K562 (cell line): Measurements from ENCODE around the gene FKBP2. TPM values are rescaled to one million over a fixed set of nuclear protein-coding genes. Genes with fewer than 3 reads are reported as not detected.
A peak's percentile ranks its signal among the peaks of the same experiment; 100 is the strongest.

Source experiments
- ADNP ChIP-seq: fragments of 200-800 bp; sonication (Bioruptor generic); IDR thresholded peaks from 2 replicates; pipeline ENCODE4 v1.6.1; 2016; ENCODE audit warnings: missing genetic modification characterization, missing compliant biosample characterization
- AFF1 ChIP-seq, 2 experiments: fragments of 450-650 bp; IDR thresholded peaks; 2 replicates each; pipeline ENCODE4 v1.6.1; 2018; ENCODE audit warnings: mild to moderate bottlenecking in 2 of 2, low read depth in 1 of 2; ENCODE audit not compliant: partially characterized antibody in 2 of 2
- ATF3 ChIP-seq, 2 experiments: fragments of 450-650 bp in 1 of 2; sonication (generic) in 1 of 2; formaldehyde crosslinking in 1 of 2; IDR thresholded peaks in 1 of 2; conservative IDR thresholded peaks in 1 of 2; 2 replicates each; pipeline versions ENCODE4 v1.6.1 to v1.8.1; 2016 to 2023; ENCODE audit warnings: mild to moderate bottlenecking in 2 of 2, moderate library complexity in 2 of 2, inconsistent platforms in 1 of 2, missing genetic modification reagents in 1 of 2
- CBFA2T2 ChIP-seq: fragments of 450-650 bp; conservative IDR thresholded peaks from 2 replicates; pipeline ENCODE4 v1.6.1; 2017; ENCODE audit warnings: mild to moderate bottlenecking
- EP400 ChIP-seq: fragments of 450-650 bp; IDR thresholded peaks from 2 replicates; pipeline ENCODE4 v1.6.1; 2017; ENCODE audit warnings: antibody characterized with exemption, mild to moderate bottlenecking, moderate library complexity
- JUND ChIP-seq, 2 experiments: IDR thresholded peaks; 2 replicates in 1 of 2; 3 replicates in 1 of 2; pipeline ENCODE4 v1.6.1; 2011; ENCODE audit warnings: borderline replicate concordance in 2 of 2, low read depth in 2 of 2, low read length in 2 of 2, improper control_type of control experiment in 1 of 2, missing biosample characterization in 1 of 2, missing genetic modification characterization in 1 of 2, missing genetic modification reagents in 1 of 2
- POLR2A ChIP-seq: fragments of 450-650 bp; conservative IDR thresholded peaks from 2 replicates; pipeline ENCODE4 v1.6.1; 2016
- POLR2B ChIP-seq: fragments of 450-650 bp; IDR thresholded peaks from 2 replicates; pipeline ENCODE4 v1.6.1; 2018; ENCODE audit warnings: low read depth; ENCODE audit not compliant: partially characterized antibody
- PTRF ChIP-seq: fragments of 450-650 bp; IDR thresholded peaks from 2 replicates; pipeline ENCODE4 v1.6.1; 2016; ENCODE audit warnings: mild to moderate bottlenecking, missing genetic modification characterization, missing compliant biosample characterization
- RUNX1 ChIP-seq: sonication (generic); IDR thresholded peaks from 2 replicates; pipeline ENCODE4 v1.6.1; 2016; ENCODE audit warnings: antibody characterized with exemption, low read depth
- SAP30 ChIP-seq: fragments of 200-600 bp; sonication (generic); IDR thresholded peaks from 2 replicates; pipeline ENCODE4 v1.6.1; 2012; ENCODE audit warnings: borderline replicate concordance, low read depth, mild to moderate bottlenecking, moderate library complexity, low read length, control low read depth, inconsistent platforms; ENCODE audit not compliant: insufficient read depth, poor library complexity, severe bottlenecking
- XRCC3 ChIP-seq: fragments of 450-650 bp; IDR thresholded peaks from 2 replicates; pipeline ENCODE4 v1.6.1; 2017; ENCODE audit warnings: mild to moderate bottlenecking, moderate library complexity
- ZNF140 ChIP-seq: fragments of 250-450 bp; sonication (Bioruptor Pico); IDR thresholded peaks from 2 replicates; pipeline ENCODE4 v1.8.0; 2021; ENCODE audit warnings: moderate library complexity, mild to moderate bottlenecking, inconsistent platforms
- ZNF764 ChIP-seq: fragments of 250-450 bp; sonication (Bioruptor Pico); IDR thresholded peaks from 2 replicates; pipeline ENCODE4 v1.4.0; 2020; ENCODE audit warnings: low read depth, mild to moderate bottlenecking, moderate library complexity
- polyA plus RNA-seq, 8 experiments: library from polyadenylated mRNA; depleted of rRNA in 4 of 8; stranded (reverse) in 5 of 8; unstranded in 3 of 8; fragments of >200 nt; fragmentation: Nextera tagmentation in 2 of 8; fragmentation: Illumina TruSeq in 1 of 8; extraction: Ambion mirVana in 2 of 8; extraction: Trizol in 1 of 8; gene quantifications; 2 replicates each; pipeline versions ENCODE4 v1.2.1 to v1.2.3, GENCODE V29; 2011 to 2014; ENCODE audit warnings: inconsistent platforms in 1 of 8, missing spikeins in 1 of 8
- total RNA-seq, 7 experiments: library from RNA; depleted of rRNA in 6 of 7; stranded (reverse); fragments of >200 nt in 6 of 7; fragmentation: Illumina TruSeq in 2 of 7; extraction: Trizol in 2 of 7; gene quantifications; 2 replicates each; pipeline versions ENCODE4 v1.2.1 to v1.2.3, GENCODE V29; 2011 to 2021; ENCODE audit warnings: low replicate concordance in 1 of 7
- TF ChIP-seq, protein P1 (sequence below): fragments of 250-450 bp; sonication (Bioruptor Pico); IDR thresholded peaks from 2 replicates; pipeline ENCODE4 v1.8.0; 2021; ENCODE audit warnings: borderline replicate concordance, mild to moderate bottlenecking, moderate library complexity; ENCODE audit not compliant: poor library complexity, severe bottlenecking
- TF ChIP-seq, protein P2 (sequence below): fragments of 250-450 bp; sonication (Bioruptor Pico); IDR thresholded peaks from 2 replicates; pipeline ENCODE4 v1.5.0; 2021; ENCODE audit warnings: mild to moderate bottlenecking, moderate library complexity

Gene FKBP2
- total and polyA plus RNA-seq, 9 of the 15 experiments (the other 6 are each of a cell fraction or from before 2014, with no cell fraction given) = 3.5 to 151 (median 58.1) TPM

DNA sequence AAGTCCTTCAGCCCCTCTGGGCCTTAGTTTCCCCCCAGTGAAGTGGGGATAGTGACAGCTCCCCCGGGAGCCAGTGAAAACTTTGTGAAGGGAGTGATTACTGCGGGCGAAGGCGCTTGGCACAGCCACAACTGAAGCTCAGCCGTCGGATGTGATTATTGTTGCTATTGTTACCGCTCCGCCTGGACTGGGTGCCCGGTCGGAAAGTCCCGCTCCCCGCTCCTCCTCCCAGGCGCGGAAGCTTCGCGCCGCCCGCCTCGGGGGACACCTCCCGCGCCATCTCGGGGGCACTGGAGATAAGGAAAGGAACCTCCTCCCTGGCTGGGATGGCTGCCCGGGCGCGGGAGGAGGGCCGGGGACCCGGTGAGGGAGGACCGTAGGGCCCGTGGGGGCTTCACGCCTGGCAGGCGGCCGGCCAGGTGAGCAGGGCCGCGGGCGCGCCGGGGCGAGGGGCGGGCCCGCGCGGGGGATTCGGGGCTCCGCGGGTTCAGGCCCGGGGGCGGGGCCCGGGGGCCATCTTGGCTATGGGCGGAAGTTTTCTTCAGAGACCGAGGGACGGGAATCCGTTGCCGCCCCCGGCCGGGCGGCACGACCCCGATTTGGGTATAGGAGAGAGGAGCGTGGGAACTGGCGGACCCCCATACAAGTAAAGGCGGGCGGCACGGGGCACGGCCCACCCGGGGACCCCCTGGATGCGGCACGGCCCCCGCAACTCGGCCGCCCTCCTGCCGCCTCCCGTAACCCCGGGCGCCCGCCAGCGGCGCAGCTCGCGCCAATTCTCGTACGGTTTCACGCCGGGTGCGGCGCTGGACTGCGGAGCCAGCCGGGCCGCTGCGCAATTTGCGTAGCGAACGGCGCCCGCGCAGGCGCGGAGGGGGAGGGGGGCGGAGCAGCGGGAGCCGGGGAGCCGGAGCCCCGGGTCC is 44.3 kb downstream of the FKBP2 start, which contains the start of gene GPR137 (continued):
- TF ChIP-seq AFF1 (IDR thresholded peaks at IDR 0.05; ENCODE audit: low read depth in 1 of 2, partially characterized antibody in 2 of 2) (no peak), EP400 (no peak; the same call in 1 of the 2 replicates), ATF3 (IDR thresholded peaks at IDR 0.05) (no peak), ATF3 (CRISPR knock-in tag; conservative IDR thresholded peaks at IDR 0.05) (no peak), POLR2B (peak; percentile 13), ZNF764 (no peak), CBFA2T2 (no peak), PTRF (tag) (no peak), ZNF140 (CRISPR knock-in tag) (no peak), SAP30 (peak; percentile 82), RUNX1 (no peak), XRCC3 (no peak), JUND (IDR thresholded peaks at IDR 0.05; ENCODE audit: borderline replicate concordance, low read depth, low read length) (peak; percentile 8; the same call in 1 of the 2 replicates), JUND (tag; IDR thresholded peaks at IDR 0.05; ENCODE audit: borderline replicate concordance, low read depth, low read length) (no peak), ADNP (tag) (no peak), POLR2A (peak; percentile 50; the same call in 1 of the 2 replicates)
- TF ChIP-seq, protein P1, sequence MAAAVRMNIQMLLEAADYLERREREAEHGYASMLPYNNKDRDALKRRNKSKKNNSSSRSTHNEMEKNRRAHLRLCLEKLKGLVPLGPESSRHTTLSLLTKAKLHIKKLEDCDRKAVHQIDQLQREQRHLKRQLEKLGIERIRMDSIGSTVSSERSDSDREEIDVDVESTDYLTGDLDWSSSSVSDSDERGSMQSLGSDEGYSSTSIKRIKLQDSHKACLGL (CRISPR knock-in tag) = no peak
- TF ChIP-seq, protein P2, sequence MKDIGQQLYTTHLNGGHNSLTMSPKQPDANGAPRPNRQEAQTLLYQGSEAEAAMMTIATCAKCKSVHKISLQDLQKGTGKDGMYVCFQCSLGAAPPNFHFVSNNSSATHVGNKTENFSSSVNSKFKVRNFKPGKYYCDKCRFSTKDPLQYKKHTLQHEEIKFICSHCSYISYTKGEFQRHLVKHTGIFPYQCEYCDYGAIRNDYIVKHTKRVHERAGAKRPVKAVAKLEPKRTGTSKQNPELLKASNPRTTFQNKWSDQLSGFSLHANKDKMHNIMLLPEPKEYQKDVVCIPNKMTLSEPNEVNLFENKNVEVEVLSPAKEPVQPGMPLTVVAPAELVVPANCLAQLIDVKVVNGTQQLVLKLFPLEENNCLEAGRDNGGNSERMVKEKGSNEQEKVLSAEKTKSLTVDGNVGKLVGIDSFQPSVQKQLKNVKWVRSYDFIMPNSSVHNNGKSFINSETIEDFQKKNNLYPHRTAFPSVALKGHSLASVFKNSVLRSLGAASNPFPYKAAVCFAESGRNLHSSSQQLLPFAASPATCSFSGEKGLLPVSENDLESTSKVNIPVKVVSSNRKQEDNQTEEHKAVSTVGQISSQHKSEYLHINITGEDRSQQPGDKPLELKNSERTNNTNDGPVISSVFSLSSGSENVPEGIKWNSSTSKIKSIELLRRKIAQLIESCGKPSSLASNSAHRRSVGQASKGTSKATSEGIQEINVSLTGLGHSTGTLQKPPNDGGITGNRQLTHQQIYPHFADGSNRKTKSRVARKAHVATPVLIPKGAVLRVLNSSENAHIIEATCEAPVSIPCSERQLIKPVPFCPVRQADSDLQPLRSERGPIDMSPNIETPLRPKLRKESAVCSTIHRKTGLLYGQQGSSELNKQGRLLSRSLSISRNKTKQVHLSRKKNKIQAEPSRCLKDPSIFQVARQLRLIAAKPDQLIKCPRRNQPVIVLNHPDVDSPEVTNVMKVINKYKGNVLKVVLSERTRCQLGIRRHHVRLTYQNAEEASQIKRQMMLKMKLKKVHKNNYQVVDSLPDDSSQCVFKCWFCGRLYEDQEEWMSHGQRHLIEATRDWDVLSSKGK (CRISPR knock-in tag) = no peak
